GM18520 (cell line): ENCODE results near the gene NKX2-1.
"Not testable (repeated sequence)": the region's sequence is repeated elsewhere in the genome, so short reads cannot be mapped to it uniquely, and the experiment has no call there.

Experiments used
- ATAC-seq: cut with Tn5 transposase; IDR thresholded peaks from one replicate; pipeline ENCODE4 v1.9.1; 2021; ENCODE audit not compliant: unreplicated experiment

The NKX2-1 gene

GRCh38 chr14:36505892-36506731 is 13.9 kb downstream of the NKX2-1 start:
- no peak for ATAC-seq

- peak; percentile 62 for ATAC-seq
Measured at GRCh38 chr14:36505181-36505815, 14.7 kb downstream of the NKX2-1 start.

- ATAC-seq, result no peak
Measured at GRCh38 chr14:36504771-36505175, 15.3 kb downstream of the NKX2-1 start.

GRCh38 chr14:36503771-36504741 is 16.0 kb downstream of the NKX2-1 start:
- ATAC-seq, result no peak

- ATAC-seq, result no peak
Measured at GRCh38 chr14:36502558-36503508, 17.2 kb downstream of the NKX2-1 start.

GRCh38 chr14:36498938-36499337 is 21.1 kb downstream of the NKX2-1 start:
- no peak for ATAC-seq

GRCh38 chr14:36496346-36496745 is 23.7 kb downstream of the NKX2-1 start:
- no peak for ATAC-seq

GRCh38 chr14:36495666-36496065 is 24.4 kb downstream of the NKX2-1 start:
- no peak for ATAC-seq

GRCh38 chr14:36493761-36494160 is 26.3 kb downstream of the NKX2-1 start:
- no peak for ATAC-seq

- peak; percentile 48 for ATAC-seq
Measured at GRCh38 chr14:36485773-36486172, 34.3 kb downstream of the NKX2-1 start.

- ATAC-seq, result peak; percentile 63
Measured at GRCh38 chr14:36479344-36479743, 40.7 kb downstream of the NKX2-1 start.

GRCh38 chr14:36478782-36479181 is 41.2 kb downstream of the NKX2-1 start:
- peak; percentile 61 for ATAC-seq

- no peak for ATAC-seq
Measured at GRCh38 chr14:36477266-36477665, 42.8 kb downstream of the NKX2-1 start.

- not testable (repeated sequence) for ATAC-seq
Measured at GRCh38 chr14:36476061-36476460, 44.0 kb downstream of the NKX2-1 start.

- ATAC-seq, result no peak
Measured at GRCh38 chr14:36474593-36474992, 45.4 kb downstream of the NKX2-1 start.

- no peak for ATAC-seq
Measured at GRCh38 chr14:36471431-36471830, 48.6 kb downstream of the NKX2-1 start.

- no peak for ATAC-seq
Measured at GRCh38 chr14:36467332-36467731, 52.7 kb downstream of the NKX2-1 start.
